Measurements from ENCODE around the gene SPATA2.
A peak's percentile ranks its signal among the peaks of the same experiment; 100 is the strongest.

Gene SPATA2

DNA sequence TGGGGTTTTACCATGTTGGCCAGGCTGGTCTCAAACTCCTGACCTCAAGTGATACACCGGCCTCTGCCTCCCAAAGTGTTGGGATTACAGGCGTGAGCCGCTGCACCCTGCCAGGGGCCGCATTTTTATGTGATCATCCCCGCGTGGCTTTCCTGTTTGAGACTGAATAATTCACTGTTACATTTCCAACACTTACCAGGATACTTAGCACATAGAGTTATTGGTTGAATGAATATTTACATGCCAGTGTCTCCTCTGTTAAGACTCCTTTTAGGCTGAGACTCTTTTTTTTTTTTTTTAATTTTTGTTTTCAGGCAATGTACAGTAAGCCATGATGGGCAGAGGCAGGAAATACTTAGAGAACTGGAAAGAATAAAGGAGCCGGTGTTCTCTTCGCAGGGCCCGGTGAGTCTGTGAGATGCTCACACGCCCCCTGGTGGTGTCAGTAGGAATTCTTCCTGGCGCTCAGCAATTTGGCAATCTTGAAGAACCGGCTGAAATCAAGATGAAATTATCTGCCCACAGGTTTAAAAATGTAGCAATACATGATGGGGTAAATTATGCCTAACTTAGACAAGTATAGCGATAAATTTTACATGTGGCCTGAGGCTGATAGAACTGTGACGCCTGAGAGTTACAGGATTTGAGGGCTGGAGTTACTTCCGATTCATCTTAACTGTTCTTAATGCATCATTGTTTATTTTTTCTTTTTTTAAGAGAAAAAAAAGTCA is 13.2 kb upstream of the SPATA2 start:
- TF ChIP-seq, protein P1, sequence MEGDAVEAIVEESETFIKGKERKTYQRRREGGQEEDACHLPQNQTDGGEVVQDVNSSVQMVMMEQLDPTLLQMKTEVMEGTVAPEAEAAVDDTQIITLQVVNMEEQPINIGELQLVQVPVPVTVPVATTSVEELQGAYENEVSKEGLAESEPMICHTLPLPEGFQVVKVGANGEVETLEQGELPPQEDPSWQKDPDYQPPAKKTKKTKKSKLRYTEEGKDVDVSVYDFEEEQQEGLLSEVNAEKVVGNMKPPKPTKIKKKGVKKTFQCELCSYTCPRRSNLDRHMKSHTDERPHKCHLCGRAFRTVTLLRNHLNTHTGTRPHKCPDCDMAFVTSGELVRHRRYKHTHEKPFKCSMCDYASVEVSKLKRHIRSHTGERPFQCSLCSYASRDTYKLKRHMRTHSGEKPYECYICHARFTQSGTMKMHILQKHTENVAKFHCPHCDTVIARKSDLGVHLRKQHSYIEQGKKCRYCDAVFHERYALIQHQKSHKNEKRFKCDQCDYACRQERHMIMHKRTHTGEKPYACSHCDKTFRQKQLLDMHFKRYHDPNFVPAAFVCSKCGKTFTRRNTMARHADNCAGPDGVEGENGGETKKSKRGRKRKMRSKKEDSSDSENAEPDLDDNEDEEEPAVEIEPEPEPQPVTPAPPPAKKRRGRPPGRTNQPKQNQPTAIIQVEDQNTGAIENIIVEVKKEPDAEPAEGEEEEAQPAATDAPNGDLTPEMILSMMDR (IDR thresholded peaks at IDR 0.05; ENCODE audit: borderline replicate concordance, insufficient read depth, low read depth, low read length): peak; percentile 79
- no peak overlapping the region for H3K4me3 ChIP-seq (ENCODE audit: low read depth, low read length)

DNA sequence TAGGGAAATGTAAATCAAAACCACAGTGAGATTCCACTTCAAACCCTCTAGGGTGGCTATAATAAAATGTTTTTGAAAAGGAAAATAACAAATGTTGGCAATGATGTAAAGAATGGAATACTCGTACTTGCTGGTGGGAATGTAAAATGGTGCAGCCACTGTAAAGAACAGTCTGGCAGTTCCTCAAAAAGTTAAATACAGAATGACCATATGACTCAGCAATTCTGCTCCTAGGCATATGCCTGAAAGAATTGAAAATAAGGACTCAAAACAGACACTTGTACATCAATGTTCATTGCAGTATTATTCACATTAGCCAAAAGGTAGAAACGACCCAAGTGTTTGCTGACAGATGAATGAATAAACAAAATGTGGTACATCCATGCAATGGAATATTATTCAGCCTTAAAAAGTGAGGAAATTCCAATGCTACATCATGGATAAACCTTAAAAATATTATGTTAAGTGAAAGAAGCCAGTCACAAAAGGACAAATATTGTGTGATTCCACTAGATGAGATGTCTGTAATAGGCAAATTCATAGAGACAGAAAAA is 10.6 kb upstream of the SPATA2 start:
- TF ChIP-seq, protein P1 (IDR thresholded peaks at IDR 0.05; ENCODE audit: borderline replicate concordance, insufficient read depth, low read depth, low read length): no peak
- H3K4me3 ChIP-seq (ENCODE audit: low read depth, low read length): no peak overlapping the region

DNA sequence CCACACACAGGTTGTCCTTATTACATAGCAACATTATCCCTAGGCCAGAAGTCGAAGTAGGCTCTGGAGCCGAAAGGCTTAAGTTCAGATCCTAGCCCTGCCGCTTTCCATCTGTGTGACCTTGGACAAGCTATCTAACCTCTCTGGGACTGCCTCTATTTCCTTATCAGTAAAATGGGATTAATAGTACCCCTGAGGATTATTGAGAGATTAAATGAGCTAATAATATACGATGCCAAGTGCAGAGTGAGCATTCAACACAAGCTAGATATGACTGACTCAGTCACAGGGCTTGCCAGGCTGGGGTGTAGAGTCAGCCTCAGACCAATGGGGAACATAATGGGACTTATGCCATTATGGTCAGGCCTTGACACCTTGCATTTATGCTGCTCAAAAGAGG is 8.9 kb upstream of the SPATA2 start:
- TF ChIP-seq, protein P1 (IDR thresholded peaks at IDR 0.05; ENCODE audit: borderline replicate concordance, insufficient read depth, low read depth, low read length): no peak
- H3K4me3 ChIP-seq (ENCODE audit: low read depth, low read length): no peak overlapping the region

DNA sequence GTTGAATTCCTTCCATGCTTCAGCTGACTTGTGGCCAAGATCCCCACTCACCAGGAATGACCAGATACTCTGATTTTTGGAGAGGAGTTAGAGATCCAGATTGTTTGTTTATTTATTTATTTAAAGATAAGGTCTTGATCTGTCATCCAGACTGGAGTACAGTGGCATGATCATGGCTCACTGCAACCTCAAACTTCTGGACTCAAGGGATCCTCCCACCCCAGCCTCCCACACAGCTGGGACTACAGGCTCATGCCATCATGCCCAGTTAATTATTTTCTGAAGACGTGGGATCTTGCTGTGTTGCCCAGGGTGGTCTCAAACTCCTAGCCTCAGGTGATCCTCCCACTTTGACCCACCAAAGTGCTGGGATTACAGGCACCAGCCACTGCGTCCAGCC is 4.1 kb upstream of the SPATA2 start:
- no peak overlapping the region for H3K4me3 ChIP-seq (ENCODE audit: low read depth, low read length)
- TF ChIP-seq, protein P1 (IDR thresholded peaks at IDR 0.05; ENCODE audit: borderline replicate concordance, insufficient read depth, low read depth, low read length): no peak

DNA sequence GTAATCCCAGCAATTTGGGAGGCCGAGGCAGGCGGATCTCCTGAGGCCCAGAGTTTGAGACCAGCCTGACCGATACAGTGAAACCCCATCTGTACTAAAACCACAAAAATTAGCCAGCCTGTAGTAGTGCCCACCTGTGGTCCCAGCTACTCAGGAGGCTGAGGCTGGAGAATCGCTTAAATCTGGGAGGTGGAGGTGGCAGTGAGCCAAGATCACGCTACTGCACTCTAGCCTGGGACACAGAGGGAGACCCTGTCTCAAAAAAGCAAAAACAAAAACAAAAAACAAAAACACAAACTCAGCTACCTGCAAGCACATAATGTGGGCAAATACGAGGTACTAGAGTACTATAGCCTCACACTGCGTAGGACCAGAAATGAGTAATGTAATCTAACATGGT is 3.7 kb upstream of the SPATA2 start:
- no peak overlapping the region for H3K4me3 ChIP-seq (ENCODE audit: low read depth, low read length)
- TF ChIP-seq, protein P1 (IDR thresholded peaks at IDR 0.05; ENCODE audit: borderline replicate concordance, insufficient read depth, low read depth, low read length): no peak

DNA sequence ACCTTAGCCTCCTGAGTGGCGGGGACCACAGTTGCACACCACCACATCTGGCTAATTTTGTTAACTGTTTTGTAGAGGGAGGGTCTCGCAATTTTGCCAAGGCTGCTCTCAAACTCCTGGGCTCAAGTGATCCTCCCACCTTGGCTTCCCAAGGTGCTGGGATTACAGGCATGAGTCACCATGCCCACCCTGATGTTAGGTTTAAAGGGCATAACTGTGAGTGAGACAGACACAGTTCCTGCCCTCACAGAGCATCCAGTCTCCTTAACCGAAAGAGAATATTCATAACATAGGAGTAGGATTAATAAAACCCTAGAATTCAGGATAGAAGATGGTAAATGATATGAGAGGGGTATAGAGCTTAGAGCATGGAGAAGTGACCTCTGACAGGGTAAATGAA is 3.1 kb upstream of the SPATA2 start:
- H3K4me3 ChIP-seq (ENCODE audit: low read depth, low read length): no peak overlapping the region
- TF ChIP-seq, protein P1 (IDR thresholded peaks at IDR 0.05; ENCODE audit: borderline replicate concordance, insufficient read depth, low read depth, low read length): no peak
